Measurements from ENCODE around the gene NF1. TPM values are rescaled to one million over a fixed set of nuclear protein-coding genes. Genes with fewer than 3 reads are reported as not detected.
"Not testable (repeated sequence)": the region's sequence is repeated elsewhere in the genome, so short reads cannot be mapped to it uniquely, and the experiment has no call there.

NF1 gene
- total RNA-seq, 4 donors from 2014 or later = 51.9 to 67.8 (median 66.3) TPM

GRCh38 chr17:31381165-31381668 lies 286.4 kb downstream of the NF1 start:
- ATAC-seq (ENCODE audit: low FRiP score) (no peak), DNase-seq (ENCODE audit: low spot score) (no peak)
- TF ChIP-seq CTCF (IDR thresholded peaks at IDR 0.05) = no peak

GRCh38 chr17:31382668-31383275 lies 288.0 kb downstream of the NF1 start:
- not testable (repeated sequence) for ATAC-seq (ENCODE audit: low FRiP score); DNase-seq (ENCODE audit: low spot score)

- DNase-seq (ENCODE audit: low spot score); ATAC-seq (ENCODE audit: low FRiP score): not testable (repeated sequence)
Measured at GRCh38 chr17:31383488-31383887, 288.7 kb downstream of the NF1 start.

- no peak for DNase-seq (ENCODE audit: low spot score)
- no peak for ATAC-seq (ENCODE audit: low FRiP score)
- no peak for TF ChIP-seq CTCF (IDR thresholded peaks at IDR 0.05)
Measured at GRCh38 chr17:31385428-31386285, 290.9 kb downstream of the NF1 start.

- DNase-seq (ENCODE audit: low spot score) (no peak), ATAC-seq (ENCODE audit: low FRiP score) (no peak)
- TF ChIP-seq CTCF (IDR thresholded peaks at IDR 0.05) = no peak
Measured at GRCh38 chr17:31386542-31387075, 291.8 kb downstream of the NF1 start.

- ATAC-seq (ENCODE audit: low FRiP score) (no peak), DNase-seq (ENCODE audit: low spot score) (no peak)
- TF ChIP-seq CTCF (IDR thresholded peaks at IDR 0.05) = no peak
Measured at GRCh38 chr17:31387438-31387837, 292.7 kb downstream of the NF1 start.

- no peak for ATAC-seq (ENCODE audit: low FRiP score)
- no peak for TF ChIP-seq CTCF (IDR thresholded peaks at IDR 0.05)
- DNase-seq (ENCODE audit: low spot score) = no peak
Measured at GRCh38 chr17:31388351-31388750, 293.6 kb downstream of the NF1 start.
